Measurements from ENCODE around the gene USP9X. TPM values are rescaled to one million over a fixed set of nuclear protein-coding genes. Genes with fewer than 3 reads are reported as not detected.

Gene USP9X
- total RNA-seq, 4 donors from 2014 or later = 50.4 to 77.6 (median 58.4) TPM

- intact Hi-C loops (cut with DNase I; ENCODE audit: low total_unique reads) = no loop called here
- no peak overlapping the region for H3K4me3 ChIP-seq (ENCODE audit: low read depth, poor library complexity, severe bottlenecking)
- TF ChIP-seq POLR2A (IDR thresholded peaks at IDR 0.05) (no peak), CTCF (IDR thresholded peaks at IDR 0.05) (no peak)
- WGBS, 2 donors = 52 to 64% methylated on average over 6 of the region's 6 CpGs
- DNase-seq (ENCODE audit: low spot score in 2 of 2) = no peak
Measured at GRCh38 chrX:41127477-41128192, 42.4 kb downstream of the USP9X start.

GRCh38 chrX:41128955-41129354 lies 43.7 kb downstream of the USP9X start:
- no peak for DNase-seq (ENCODE audit: low spot score in 2 of 2)
- 94 to 97% methylated on average over 4 of the region's 4 CpGs for WGBS, 2 donors
- H3K4me3 ChIP-seq (ENCODE audit: low read depth, poor library complexity, severe bottlenecking) = no peak overlapping the region
- TF ChIP-seq POLR2A (IDR thresholded peaks at IDR 0.05) = no peak
- no peak for TF ChIP-seq CTCF (IDR thresholded peaks at IDR 0.05)
- intact Hi-C loops (cut with DNase I; ENCODE audit: low total_unique reads) = no loop called here

- TF ChIP-seq POLR2A (IDR thresholded peaks at IDR 0.05) (no peak), CTCF (IDR thresholded peaks at IDR 0.05) (no peak)
- H3K4me3 ChIP-seq (ENCODE audit: low read depth, poor library complexity, severe bottlenecking) = no peak overlapping the region
- DNase-seq (ENCODE audit: low spot score in 2 of 2) = no peak
- WGBS, 2 donors = 95 to 100% methylated on average over 1 of the region's 1 CpG
- intact Hi-C loops (cut with DNase I; ENCODE audit: low total_unique reads) = loop anchor here (5.0 kb wide), 1 partner anchor 86 kb away; no protein-coding TSS in a partner anchor
Measured at GRCh38 chrX:41131766-41132165, 46.5 kb downstream of the USP9X start.

- intact Hi-C loops (cut with DNase I; ENCODE audit: low total_unique reads) = loop anchor here (5.0 kb wide), 1 partner anchor 84 kb away; no protein-coding TSS in a partner anchor
- DNase-seq (ENCODE audit: low spot score in 2 of 2) = no peak
- WGBS, 2 donors = 95 to 99% methylated on average over 6 of the region's 6 CpGs
- TF ChIP-seq POLR2A (IDR thresholded peaks at IDR 0.05) (no peak), CTCF (IDR thresholded peaks at IDR 0.05) (no peak)
- H3K4me3 ChIP-seq (ENCODE audit: low read depth, poor library complexity, severe bottlenecking) = no peak overlapping the region
Measured at GRCh38 chrX:41133551-41133950, 48.3 kb downstream of the USP9X start.

- no peak overlapping the region for H3K4me3 ChIP-seq (ENCODE audit: low read depth, poor library complexity, severe bottlenecking)
- no peak for TF ChIP-seq POLR2A (IDR thresholded peaks at IDR 0.05)
- TF ChIP-seq CTCF (IDR thresholded peaks at IDR 0.05) = no peak
- intact Hi-C loops (cut with DNase I; ENCODE audit: low total_unique reads) = no loop called here
- DNase-seq (ENCODE audit: low spot score in 2 of 2) = no peak
Measured at GRCh38 chrX:41137589-41137988, 52.3 kb downstream of the USP9X start.

Data from lower leg skin (tissue), 4 donors.